Putamen (tissue), 1 donor: ENCODE results near the gene CORO2B.

ENCODE experiments used
- DNase-seq: peaks from one replicate; pipeline ENCODE4 v3.0.0-alpha.2; 2016; ENCODE audit warnings: low spot score

Gene CORO2B

DNA sequence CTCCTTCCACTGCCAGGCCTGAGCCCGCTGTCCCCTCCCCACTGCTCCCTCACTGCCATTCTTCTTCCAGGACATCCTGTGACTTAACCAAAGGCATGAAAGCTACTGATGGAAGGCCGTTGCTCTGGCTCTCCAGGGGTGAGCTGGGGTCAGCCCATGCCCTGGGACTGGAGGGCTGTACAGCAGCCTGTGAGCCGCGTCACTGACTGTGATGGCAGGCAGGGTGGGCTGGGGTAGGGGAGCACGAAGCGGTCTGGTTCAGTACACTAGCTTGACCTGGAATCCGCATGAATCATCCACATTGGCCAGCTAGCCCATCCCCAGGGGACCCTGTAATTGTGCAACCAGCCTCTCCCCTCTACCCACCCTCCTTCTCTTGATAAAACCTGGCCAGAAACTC lies 30.8 kb downstream of the CORO2B start:
- no peak for DNase-seq

DNA sequence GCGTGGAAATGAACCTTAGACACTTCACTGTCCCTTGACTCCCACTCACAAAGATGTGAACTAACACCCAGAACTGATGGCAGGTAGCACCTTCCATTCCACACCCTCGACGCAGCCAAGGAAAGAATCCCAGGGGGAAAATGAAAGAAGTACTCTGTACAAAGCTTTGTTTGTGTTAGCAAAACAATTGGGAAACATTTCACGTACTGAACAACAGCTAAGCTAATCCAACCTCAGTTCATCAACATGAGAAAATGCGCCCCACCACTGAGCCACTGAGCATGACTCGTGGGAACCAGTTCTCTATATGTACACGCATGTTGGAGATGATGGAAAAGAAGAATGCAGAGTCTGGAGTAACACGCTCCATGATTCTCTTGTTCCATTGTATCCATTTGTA lies 32.0 kb downstream of the CORO2B start:
- no peak for DNase-seq

DNA sequence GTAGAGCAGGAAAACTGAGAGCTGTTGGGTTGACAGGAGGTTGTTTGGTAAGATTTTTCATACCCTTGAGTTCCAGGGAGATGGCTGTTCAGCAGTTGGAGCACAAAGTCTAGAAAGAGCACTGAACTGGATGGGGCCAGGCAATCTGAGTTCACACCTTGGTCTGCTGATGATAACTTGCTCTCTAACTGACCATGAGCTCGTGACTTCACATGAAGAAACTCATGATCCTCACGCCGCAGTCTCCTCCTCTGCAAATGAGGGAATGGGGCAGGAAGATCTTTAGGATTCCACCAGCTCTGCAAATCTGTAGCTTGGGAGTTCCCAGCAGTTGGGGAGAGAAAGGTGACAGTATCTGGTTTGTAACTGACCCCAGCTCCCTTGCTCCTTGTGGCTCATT lies 33.7 kb downstream of the CORO2B start:
- DNase-seq = no peak

DNA sequence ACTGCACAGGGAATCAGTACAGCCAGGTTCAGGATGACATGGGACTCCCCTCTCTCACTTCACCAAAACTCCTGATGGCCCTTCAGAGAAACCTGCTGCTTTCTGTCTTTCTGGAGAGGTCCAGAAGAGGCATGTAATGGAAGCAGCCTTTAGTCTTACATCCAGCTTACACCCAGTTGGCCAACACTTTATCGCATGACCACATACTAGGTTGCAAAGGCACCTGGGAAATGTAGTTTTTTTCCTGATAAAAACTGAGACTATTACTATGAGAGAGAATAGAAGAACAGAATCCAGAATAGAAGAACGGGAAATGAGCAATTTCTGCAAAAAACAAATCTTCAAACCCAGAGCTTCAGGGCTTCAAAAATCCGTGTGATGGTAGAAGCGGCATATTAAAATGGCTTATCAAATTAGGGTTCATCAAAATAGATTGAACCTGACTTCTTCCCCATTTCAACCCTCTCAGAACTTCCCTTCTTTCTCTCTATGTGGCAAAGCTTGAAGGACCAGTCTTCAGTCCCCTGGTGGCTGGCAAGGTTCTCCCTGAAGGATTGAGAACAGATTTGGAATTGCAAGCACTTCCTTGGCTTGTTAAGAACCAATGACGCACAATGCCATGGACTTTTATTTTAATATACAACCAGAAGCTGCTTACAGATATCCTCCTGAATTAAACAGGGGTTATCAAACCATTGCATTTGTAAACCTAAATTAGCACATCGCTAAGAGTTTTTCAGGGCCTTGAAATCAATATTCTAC lies 34.4 kb downstream of the CORO2B start:
- no peak for DNase-seq

DNA sequence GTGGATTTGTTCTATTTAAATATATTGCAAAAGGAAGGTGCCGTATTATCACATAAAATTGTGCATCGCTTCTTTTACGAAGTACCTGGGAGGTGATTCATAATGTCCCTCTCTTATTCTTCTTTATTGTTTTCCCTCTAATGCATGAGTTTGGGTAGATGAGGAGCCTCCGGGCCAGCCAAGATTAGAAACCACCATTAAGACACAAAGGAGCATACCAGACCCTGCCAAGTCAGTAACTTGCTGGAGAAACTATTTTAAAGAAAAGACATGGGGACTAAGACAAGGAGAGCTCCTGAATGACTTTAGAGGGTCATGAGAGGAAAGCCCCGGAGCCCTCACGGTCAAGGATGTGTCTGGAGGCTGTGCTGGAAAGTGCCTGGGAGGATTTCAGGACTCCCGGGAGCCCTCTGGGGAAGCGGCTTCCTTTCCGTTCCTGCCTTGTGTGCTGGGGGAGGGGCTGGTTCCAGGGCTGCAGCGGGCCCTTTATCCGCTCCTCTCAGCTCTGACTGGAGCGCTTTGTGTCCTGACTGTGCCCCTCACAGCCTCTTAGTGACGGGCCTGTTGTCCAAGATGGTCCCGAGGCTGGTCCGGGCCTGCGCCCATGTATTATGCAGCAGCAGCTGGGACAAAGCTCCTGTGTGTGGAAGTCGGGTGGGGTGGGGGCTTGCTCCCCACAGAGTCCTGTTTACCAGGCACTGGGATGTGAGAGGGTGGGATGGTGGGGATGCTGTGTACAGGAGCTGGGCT lies 35.7 kb downstream of the CORO2B start:
- DNase-seq = peak; percentile 99

DNA sequence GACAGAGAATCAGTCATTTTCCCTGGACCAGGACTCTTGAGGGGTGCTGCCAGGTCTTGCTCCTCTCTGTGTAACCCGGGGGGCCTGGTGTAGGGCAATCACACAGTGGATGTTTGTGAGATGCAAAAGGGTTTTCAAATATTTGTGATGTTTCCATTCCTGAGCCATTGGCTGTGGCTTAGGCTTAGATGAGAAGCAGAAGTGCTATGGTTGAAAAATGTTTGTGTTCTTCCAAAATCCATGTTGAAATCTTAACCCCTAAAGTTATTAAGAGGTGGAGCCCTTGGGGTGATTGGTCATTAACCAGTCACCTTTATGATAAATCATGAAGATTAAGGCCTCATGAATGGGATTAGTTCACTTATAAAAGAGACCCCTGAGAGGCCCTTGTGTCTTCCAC lies 36.5 kb downstream of the CORO2B start:
- no peak for DNase-seq

DNA sequence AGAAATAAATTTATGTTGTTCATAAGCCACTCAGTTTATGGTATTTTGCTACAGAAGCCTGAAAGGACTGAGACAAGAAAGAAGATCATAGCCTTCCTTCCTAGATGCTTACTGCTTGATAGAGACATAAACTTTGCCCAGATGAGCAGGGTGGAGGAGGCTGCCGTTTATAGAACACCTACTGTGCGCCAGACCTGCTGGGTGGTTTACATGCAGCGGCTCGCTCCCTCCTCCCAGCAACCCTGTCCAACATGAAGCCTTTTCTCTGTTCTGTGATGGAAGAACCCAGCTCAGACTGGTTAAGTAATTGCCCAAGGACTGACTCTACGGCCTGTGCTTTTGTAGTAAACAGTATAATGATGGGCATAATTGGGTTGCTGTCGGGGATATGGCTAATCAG lies 37.0 kb downstream of the CORO2B start:
- DNase-seq = no peak

DNA sequence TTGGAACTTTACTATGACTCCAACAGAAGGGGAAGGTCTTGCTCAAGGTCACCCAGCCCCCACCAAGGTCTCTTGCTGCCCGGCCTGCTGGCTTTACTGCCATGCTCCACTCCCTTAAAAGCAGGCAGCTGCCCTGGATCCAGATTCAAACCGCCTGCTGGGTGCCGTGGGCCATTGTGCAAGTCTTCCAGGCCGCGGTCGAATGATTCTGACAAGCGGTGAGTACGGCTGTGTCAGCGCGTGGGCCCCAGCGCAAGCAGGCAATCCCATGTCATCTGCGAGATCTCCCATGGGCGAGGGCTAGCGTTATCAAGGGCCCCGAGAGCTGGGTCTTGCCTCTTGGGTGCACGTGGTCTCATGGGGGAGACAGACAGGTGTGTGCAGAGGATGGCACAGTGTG lies 37.6 kb downstream of the CORO2B start:
- no peak for DNase-seq

DNA sequence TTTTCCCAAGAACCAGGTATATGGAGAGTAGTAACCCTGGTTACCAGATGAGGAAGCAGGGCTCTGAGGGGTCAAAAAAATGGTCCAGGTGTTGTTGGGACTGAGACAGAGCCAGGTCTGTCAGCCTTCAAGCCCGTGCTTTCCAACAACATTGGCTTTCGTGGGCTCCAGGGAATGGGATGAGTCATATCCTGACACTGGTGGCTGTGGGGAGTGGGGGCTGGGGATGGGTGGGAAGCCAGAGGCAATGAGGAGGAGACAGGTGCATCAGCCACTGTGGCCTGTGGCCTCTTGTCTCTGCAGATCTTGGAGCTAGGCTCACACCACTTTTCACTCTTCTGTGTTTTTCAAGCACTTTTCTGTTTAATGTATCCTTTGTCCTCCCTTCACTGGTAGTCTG lies 38.2 kb downstream of the CORO2B start:
- DNase-seq = no peak

DNA sequence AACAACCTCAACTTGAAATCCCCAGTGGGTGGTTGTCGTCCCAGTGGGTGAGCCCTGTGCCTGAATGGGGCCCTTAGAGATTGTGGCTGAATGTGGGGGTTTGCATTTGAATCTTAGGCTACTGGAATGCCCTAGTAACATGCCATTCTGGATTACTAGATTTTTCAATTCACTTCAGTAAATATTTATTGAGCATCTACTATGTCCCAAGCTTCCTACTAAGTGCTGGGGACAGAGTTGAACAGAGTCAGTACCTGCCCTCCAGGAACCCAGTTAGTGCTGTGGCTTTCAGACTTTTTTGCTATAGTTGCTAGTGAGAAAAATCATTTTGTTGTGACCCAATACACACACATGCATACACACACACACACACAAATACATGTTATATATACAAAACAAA lies 39.0 kb downstream of the CORO2B start:
- DNase-seq = no peak

DNA sequence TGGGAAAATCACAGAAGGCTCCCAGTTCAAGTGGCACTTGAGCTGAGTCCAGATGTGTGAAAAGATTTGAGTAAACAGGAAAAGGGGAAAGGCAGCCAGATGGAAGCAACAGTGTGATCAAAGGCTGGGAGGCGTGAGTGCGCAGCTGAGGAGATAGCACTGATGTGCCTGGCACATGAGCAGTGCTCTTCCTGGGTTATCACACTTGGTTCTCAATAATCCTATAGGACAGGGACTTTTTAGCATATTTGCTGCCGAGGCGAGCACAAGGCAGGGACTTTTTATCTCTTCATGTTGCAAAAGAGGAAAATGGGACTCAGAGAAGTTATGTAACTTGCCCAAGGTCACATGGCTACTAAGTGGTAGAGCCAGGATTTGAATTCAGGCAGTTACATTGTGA lies 39.6 kb downstream of the CORO2B start:
- DNase-seq = no peak

DNA sequence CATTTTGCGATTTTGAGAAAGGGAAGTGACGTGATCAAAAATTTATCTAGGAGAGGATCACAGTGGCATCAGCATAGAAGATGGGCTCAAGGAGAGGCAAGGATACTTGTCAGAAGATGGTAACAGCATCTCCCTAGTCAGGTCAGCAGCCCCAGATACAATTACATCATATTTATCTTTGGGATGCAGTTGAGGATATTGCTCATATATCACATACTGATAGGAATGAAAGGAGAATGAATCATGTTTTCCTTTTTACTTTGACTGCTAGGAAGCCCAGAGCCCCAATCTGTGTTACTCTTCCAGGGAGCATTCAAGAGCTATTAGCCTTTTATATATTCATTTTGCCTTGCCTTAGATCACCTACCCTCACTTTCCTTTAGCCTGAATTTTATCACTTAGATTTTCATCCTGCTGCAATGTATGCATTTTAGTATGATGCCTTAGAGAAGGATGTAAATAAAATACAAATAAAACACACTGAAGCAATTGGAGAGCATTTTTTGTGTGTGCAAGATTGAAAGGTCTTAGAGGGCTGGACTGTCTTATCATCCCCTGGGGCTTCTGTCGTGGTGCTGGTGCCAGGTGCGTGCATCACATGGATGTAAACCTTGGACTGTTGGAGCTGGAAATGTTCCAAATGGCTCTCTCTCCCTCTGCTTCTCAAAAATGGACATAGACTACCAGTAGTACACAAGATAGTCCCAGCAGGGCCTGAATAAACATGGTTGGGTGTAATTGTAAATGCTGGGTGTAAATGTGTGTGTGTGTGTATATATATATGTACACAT lies 40.3 kb downstream of the CORO2B start:
- no peak for DNase-seq

DNA sequence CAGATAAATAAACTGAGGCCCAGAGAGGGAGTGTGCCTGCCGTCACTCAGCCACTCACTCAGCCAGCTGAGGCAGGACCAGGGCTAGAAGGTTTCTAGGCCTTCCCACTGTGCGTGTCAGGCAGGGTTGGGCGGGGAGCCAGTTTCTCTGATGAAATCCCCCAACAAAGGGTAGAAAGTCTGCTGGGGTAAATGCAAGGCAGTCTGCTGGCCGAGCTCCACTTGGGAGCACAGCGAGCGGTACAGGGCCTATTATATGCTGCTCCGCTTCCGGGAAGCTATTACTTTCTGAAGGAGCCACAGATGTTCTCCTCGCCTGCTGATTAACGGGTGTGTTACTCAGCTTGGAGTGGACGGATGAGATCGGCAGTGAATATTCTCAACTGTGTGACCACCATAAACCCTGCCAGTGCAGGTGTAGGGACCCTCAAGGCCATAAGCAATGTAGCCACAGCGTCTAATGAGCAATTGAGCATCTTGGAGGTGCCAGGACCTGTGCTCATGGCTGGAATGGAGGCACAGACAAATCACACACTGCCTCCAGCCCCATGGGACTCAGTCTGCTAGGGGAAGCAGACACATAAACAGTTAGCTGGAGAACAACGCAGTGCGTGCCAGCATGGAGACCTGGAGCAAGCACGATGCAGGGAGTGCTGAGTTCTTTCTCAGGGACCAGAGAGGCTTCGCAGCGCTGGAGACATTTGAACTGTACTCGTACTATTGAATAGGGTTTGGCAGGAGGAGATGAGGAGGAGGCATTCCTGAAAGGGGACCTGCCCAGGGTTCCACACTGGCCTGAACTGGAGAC lies 42.1 kb downstream of the CORO2B start:
- DNase-seq = peak; percentile 93

DNA sequence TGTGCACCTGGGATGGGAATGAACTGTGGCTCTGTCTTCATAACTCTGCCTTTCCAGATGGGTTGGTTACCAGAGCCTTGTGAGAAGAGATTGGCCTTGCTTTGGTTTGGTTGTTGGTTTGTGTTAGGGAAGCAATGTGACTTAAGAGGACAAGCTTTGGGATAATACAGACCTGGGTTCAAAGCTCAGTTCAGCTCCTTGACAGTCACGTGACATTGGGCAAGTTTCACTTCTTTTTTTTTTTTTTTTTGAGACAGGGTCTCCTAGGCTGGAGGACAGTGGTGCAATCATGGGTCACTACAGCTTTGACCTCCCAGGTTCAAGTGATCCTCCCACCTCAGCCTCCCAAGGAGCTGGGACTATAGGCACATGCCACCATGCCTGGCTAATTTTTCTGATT lies 42.7 kb downstream of the CORO2B start:
- DNase-seq = no peak

DNA sequence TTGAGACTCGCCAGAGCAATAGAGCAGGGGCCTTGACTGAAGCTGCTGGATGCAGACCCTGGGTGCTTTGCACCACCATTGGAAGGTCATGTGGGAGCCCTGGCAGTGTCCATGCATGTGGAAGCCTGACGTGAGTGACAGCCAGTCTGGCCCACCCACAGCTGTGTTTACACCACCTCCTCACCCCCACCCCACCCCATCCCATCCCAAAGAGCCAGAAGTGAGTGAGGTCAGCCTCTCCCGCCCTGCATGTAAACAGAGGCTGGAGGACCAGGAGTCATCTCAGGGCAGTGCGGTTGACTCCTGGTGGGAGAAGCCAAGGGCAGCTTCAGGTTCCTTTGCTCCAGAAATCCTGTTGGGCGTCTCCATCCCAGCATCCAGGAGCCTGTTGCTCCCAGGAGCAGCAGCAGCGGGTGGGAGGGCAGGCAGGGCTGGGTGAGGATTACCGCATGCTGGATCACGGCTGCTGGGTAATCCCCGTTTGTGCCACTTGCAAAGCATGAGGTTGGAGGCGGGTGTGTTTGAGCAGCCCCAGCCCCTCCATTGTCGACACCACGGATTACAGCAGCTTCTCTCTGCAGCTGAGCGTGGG lies 44.6 kb downstream of the CORO2B start:
- peak; percentile 83 for DNase-seq

DNA sequence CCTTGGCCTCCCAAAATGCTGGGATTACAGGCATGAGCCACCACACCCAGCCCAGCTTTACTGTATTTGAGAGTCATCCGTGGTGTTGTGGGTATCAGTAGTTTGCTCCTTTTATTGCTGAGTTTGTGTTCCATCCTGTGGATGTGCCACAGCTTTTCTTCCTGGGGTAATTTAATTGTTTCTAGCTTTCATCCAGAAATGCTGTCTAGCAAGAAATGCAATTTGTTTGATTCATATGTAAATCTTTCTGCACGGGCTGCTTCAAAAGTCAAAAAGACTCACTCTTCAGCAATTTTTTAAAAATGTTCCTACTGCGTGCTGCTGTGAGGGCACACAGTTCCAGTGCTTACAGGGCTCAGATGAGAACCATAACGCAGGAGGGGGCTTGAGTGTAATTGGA lies 47.1 kb downstream of the CORO2B start:
- DNase-seq = no peak

DNA sequence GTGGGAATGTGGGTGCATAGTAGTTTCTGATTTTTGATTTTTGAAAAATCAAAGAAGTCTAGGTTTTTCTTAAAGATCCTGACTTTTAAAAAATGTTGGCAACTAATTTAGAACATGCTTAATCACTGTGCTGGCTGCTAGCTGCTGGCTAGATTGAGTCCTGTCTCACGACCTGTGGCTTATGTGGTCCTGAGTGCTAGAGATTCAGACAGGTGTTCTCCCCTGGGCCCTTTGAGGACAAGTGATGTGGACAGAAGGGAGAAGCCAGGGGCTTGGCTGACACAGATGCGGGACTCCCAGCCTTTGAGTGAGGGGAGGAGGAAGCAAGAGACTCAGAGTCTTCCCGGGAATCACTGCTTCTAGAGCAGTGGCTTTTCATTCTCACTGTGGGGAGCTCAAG lies 47.5 kb downstream of the CORO2B start:
- DNase-seq = no peak

DNA sequence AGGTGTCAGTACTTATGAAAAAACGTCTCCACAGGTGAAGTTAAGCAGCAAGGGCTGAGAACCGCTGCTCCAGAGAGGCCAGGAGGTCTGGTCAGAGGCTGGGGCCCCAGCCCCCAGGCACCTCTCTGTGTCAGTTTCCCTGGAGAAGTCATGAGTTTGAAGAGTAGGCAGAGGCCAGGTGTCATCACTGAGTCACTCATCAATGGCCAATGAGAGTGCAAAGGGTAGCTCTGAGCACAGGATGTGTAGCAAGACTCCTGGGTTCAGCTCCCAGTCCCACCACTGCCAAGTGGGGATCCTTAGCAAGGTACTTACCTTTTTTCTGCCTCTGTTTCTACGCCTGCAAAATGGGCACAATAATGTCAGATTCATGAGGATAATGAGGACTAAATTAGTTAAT lies 47.9 kb downstream of the CORO2B start:
- no peak for DNase-seq

DNA sequence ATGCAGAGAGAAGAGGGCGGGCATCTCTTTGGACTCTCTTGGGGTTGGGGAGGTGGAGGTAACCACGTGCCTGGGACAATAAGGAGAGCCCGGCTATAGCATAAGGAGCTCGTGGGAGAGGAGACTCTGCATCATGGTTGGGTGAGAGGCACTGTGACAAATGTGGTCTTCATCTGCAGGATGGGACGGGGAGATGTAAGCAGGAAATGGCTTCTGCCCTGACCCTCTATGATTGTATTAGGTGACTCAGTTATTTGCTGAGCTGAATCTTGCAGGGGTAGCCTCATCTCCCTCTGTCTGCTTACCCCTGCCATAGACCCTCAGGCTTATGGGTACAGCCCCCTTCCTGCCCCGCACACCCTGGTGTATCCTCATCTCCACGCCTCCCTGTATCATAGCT lies 48.7 kb downstream of the CORO2B start:
- DNase-seq = no peak

DNA sequence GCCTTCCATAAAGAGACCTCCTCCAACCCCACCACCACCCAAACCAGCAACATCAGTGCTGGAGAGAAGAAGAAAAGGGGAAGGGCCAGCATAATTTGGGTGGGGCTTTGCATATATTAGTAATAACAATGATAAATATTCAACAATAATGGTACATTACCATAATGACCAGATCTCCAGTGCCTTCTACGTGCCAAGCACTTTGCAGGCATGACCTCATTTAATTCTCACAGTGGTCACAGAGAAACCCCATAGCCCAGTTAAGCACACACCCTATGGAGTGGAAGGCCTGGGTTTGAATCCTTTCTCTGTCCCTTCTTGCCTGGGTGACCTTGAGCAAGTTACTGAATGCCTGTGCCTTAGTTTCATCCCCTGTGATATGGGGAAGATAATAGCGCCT lies 49.2 kb downstream of the CORO2B start:
- DNase-seq = no peak

DNA sequence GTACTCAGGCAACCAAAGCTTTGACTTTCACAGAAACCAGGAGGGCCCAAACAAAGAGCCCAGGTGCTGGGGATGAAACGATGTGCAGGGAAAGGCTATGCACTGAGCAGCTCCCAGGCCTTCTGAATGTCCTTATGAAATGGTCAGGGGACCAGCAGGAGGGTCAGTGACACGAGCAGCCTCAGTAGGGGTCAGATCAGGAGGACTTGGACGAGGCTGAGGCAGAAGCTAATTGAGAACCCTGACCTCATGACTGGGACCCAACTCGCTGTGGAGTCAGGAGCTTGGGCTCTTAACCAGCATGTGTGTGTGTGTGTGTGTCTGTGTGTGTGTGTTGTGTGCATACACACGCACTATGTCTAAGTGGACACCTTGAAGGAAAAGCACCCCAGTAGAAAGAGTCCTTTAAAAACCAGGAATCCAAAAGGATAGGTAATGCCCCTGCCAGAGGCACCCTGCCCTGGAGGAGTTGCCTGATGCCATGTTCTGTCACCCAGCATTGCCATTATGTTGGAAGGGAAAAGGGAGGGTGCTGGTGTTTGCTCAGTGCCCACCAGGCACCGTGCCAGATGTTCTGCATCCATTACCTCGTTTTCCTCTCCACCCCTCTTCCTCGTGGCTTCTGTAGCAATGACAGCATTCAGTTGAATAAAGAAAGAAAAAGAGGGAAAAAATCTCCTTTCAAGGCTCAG lies 50.9 kb downstream of the CORO2B start:
- DNase-seq = no peak
